ENCODE measurements around the gene TMEM151B. TPM values are rescaled to one million over a fixed set of nuclear protein-coding genes. Genes with fewer than 3 reads are reported as not detected.
A peak's percentile ranks its signal among the peaks of the same experiment; 100 is the strongest.

TMEM151B gene
- total RNA-seq, 3 donors from 2014 or later (not counting 1 experiment from before 2014, with no cell fraction given), result not detected

DNA sequence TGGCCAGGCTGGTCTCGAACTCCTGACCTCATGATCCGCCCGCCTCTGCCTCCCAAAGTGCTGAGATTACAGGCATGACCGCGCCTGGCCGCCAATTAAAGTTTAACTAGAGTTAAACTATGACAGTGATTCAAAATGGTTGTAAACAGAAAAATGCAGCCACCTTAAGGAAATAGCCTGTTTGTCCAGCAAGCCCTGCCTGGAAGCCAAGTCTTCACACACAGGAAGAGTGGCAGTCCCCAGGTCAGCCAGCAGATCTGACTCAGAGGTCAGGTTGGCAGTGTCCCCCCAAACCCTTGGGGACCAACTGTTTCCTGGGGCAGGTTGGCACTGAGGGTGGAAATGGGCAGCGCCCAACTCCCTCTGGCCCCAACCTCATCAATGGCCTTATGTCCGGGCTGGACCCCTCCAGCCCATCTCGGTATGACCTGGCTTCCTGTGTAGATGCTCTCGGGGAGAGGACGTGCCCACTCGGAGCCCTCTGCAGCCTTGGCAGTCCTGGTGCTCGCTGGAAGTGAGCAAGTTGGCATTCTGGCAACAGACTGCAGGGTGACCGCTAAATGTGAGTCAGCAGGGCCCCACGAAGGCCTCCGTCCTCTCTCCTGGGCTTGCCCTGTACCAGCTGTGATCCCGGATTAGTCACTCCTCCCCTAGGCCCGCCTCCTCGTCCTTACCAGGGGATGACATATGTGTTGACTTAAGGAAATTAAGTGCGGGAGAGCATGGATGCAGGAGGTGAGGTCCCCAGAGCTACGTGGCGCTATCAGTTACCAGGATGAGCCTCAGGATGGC lies 33.0 kb upstream of the TMEM151B start:
- TF ChIP-seq, protein P1, sequence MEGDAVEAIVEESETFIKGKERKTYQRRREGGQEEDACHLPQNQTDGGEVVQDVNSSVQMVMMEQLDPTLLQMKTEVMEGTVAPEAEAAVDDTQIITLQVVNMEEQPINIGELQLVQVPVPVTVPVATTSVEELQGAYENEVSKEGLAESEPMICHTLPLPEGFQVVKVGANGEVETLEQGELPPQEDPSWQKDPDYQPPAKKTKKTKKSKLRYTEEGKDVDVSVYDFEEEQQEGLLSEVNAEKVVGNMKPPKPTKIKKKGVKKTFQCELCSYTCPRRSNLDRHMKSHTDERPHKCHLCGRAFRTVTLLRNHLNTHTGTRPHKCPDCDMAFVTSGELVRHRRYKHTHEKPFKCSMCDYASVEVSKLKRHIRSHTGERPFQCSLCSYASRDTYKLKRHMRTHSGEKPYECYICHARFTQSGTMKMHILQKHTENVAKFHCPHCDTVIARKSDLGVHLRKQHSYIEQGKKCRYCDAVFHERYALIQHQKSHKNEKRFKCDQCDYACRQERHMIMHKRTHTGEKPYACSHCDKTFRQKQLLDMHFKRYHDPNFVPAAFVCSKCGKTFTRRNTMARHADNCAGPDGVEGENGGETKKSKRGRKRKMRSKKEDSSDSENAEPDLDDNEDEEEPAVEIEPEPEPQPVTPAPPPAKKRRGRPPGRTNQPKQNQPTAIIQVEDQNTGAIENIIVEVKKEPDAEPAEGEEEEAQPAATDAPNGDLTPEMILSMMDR (IDR thresholded peaks at IDR 0.05), result no peak
- Mint-ChIP-seq H3K27ac (peak overlapping the region; percentile 88 to 98), H3K9me3 (no peaks in the 10 kb centered on the region), H3K27me3 (ENCODE audit: low read depth in 2 of 2) (no peaks in the 10 kb centered on the region), H3K4me3 (peak overlapping the region; percentile 87), H3K4me1 (peaks cover 8 to 16% of the 10 kb centered on the region in 2 donors), H3K36me3 (no peaks in the 10 kb centered on the region)
- H3K4me1 ChIP-seq (ENCODE audit: control insufficient read depth, insufficient read depth, low read length), result peaks cover 20% of the 10 kb centered on the region
- peak; percentile 78 to 79 for DNase-seq
- peak overlapping the region; percentile 98 for H3K27ac ChIP-seq (ENCODE audit: low read length)
- intact Hi-C loops (cut with micrococcal nuclease), result loop anchor here (1.0 kb wide), 3 partner anchors 10 to 141 kb away; partner anchors contain the start of gene HSP90AB1
- 36% methylated on average over 20 of the region's 22 CpGs for WGBS (ENCODE audit: insufficient coverage)
- no peaks in the 10 kb centered on the region for H3K36me3 ChIP-seq (ENCODE audit: control insufficient read depth, insufficient read depth, low read length)
- peak; percentile 87 to 93 (median 90) for ATAC-seq
- H3K9me3 ChIP-seq (ENCODE audit: control insufficient read depth, insufficient read depth, low read length), result no peaks in the 10 kb centered on the region
- peak overlapping the region; percentile 85 for H3K4me3 ChIP-seq (ENCODE audit: low read length)
- H3K27me3 ChIP-seq (ENCODE audit: control insufficient read depth, insufficient read depth, low read length), result no peaks in the 10 kb centered on the region

DNA sequence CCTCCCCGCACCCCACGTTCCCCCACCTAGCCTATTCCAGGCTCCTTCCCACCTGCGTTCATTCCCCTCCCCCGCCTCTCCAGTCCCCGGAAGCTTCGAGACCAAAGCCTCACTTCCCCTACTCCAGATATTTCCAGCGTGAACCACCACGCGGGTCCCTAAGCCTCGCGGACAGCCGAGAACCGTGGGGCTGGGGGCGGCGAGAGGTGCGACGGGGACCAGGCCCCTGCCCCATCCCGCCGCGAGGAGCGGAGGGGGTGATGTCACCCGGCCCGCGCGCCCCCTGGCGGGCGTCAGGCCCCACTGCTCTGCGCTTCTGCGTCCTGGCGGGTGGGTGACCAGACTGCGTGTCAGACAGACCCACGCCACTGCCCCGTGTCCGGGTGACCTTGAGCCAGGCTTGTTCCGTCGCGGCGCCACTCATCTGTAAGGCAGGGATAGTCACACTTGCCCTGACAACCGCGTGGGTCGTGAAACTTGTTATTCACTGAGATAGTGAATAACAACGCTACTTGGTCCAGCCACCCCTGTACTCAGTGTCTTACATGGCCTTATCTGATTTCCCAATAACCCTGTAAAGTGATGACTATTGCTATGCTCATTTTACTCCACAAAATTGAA lies 32.3 kb upstream of the TMEM151B start:
- H3K4me3 ChIP-seq (ENCODE audit: low read length), result peak overlapping the region; percentile 85
- no peaks in the 10 kb centered on the region for H3K36me3 Mint-ChIP-seq
- intact Hi-C loops (cut with micrococcal nuclease), result loop anchor here (1.0 kb wide), 4 partner anchors 9 to 142 kb away; partner anchors contain the start of gene HSP90AB1
- ATAC-seq (peak; percentile 79 to 95 (median 90)), DNase-seq (peak; percentile 84 to 89)
- TF ChIP-seq, protein P1 (IDR thresholded peaks at IDR 0.05), result peak; percentile 98
- WGBS (ENCODE audit: insufficient coverage), result 3% methylated on average over 42 of the region's 42 CpGs
- H3K27ac ChIP-seq (ENCODE audit: low read length), result peak overlapping the region; percentile 98
- H3K27me3 ChIP-seq (ENCODE audit: control insufficient read depth, insufficient read depth, low read length), result no peaks in the 10 kb centered on the region
- H3K4me1 Mint-ChIP-seq, result peaks cover 8 to 16% of the 10 kb centered on the region in 2 donors
- no peaks in the 10 kb centered on the region for H3K27me3 Mint-ChIP-seq (ENCODE audit: low read depth in 2 of 2)
- no peaks in the 10 kb centered on the region for H3K36me3 ChIP-seq (ENCODE audit: control insufficient read depth, insufficient read depth, low read length)
- H3K9me3 ChIP-seq (ENCODE audit: control insufficient read depth, insufficient read depth, low read length), result no peaks in the 10 kb centered on the region
- peak overlapping the region; percentile 88 to 98 for H3K27ac Mint-ChIP-seq
- H3K9me3 Mint-ChIP-seq, result no peaks in the 10 kb centered on the region
- peak overlapping the region; percentile 87 for H3K4me3 Mint-ChIP-seq
- H3K4me1 ChIP-seq (ENCODE audit: control insufficient read depth, insufficient read depth, low read length), result peaks cover 20% of the 10 kb centered on the region

DNA sequence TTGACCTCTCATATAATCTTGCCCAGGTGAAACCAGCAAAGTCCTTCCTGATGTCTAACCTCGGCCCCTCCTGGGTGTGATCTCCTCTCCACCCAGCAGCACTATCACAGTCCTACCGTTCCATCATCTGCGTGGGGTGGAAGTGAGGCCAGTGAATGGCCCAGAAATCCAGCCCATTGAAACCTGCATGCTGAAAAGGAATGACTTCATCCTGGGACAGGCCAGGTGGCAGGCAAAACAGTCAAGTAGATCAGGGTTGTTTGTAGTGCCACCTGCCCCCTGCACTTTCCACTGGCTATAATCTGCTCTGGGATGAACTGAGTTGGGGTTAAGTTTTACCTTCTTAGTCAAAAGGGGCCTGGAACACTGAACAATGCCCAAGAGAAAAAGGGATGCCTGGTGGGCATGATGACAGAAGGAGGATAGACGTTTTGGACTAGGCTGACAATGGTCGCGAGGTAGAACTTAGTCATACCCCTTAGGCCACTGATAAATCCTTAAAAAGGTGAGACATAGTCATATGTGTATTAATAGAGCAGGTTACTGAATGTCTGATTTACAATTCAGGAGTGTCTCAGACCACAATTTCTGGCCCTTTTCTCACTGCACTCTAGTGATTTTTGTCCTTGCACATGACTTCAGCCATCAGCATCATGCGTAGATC lies 31.4 kb upstream of the TMEM151B start:
- no peaks in the 10 kb centered on the region for H3K9me3 Mint-ChIP-seq
- H3K27me3 Mint-ChIP-seq (ENCODE audit: low read depth in 2 of 2), result no peaks in the 10 kb centered on the region
- peak overlapping the region; percentile 87 for H3K4me3 Mint-ChIP-seq
- 88% methylated on average over 7 of the region's 7 CpGs for WGBS (ENCODE audit: insufficient coverage)
- peak overlapping the region; percentile 88 to 98 for H3K27ac Mint-ChIP-seq
- Histone ChIP-seq H3K27me3 (ENCODE audit: control insufficient read depth, insufficient read depth, low read length) (no peaks in the 10 kb centered on the region), H3K4me1 (ENCODE audit: control insufficient read depth, insufficient read depth, low read length) (peaks cover 13% of the 10 kb centered on the region), H3K36me3 (ENCODE audit: control insufficient read depth, insufficient read depth, low read length) (no peaks in the 10 kb centered on the region), H3K4me3 (ENCODE audit: low read length) (no peak overlapping the region), H3K27ac (ENCODE audit: low read length) (no peak overlapping the region), H3K9me3 (ENCODE audit: control insufficient read depth, insufficient read depth, low read length) (no peaks in the 10 kb centered on the region)
- H3K36me3 Mint-ChIP-seq, result no peaks in the 10 kb centered on the region
- DNase-seq (no peak), ATAC-seq (no peak)
- intact Hi-C loops (cut with micrococcal nuclease), result loop anchor here (1.0 kb wide), 1 partner anchor 67 kb away; no protein-coding TSS in a partner anchor
- H3K4me1 Mint-ChIP-seq, result peaks cover 8 to 16% of the 10 kb centered on the region in 2 donors
- TF ChIP-seq, protein P1 (IDR thresholded peaks at IDR 0.05), result no peak

Data from natural killer cell (primary cell).